ENCODE measurements around the gene PKD2. TPM values are rescaled to one million over a fixed set of nuclear protein-coding genes. Genes with fewer than 3 reads are reported as not detected.

PKD2 gene
- total and polyA plus RNA-seq, 2 experiments from 2014 or later = 17.8 to 36.7 TPM

DNA sequence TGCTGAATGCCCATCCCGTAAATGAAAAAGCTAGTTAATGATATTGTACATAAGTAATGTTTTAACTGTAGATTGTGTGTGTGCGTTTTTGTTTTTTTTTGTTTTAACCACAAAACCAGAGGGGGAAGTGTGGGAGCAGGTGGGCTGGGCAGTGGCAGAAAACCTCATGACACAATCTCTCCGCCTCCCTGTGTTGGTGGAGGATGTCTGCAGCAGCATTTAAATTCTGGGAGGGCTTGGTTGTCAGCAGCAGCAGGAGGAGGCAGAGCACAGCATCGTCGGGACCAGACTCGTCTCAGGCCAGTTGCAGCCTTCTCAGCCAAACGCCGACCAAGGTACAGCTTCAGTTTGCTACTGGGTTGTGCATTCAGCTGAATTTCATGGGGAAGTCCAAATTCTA, 32.0 kb upstream of the PKD2 start, which contains the start of gene SPP1:
Gene SPP1, plus strand, starts transcription at position 249 of the 400 bp plus-strand sequence. CDS start 1,182 bp downstream, outside the sequence.
- Histone ChIP-seq H3K9me3 (ENCODE audit: low read depth) (no peaks in the 10 kb centered on the region), H3K36me3 (replicated peaks; ENCODE audit: insufficient read depth, low read depth) (no peaks in the 10 kb centered on the region), H3K27me3 (peaks cover 18% of the 10 kb centered on the region), H3K4me3 (no peak within 1 kb of the TSS), H3K4me2 (no peak within 1 kb of the TSS), H2AFZ (no peak within 1 kb of the TSS), H4K20me1 (ENCODE audit: insufficient read depth, poor library complexity, severe bottlenecking) (no peaks in the 10 kb centered on the region), H3K79me2 (no peaks in the 10 kb centered on the region), H3K9me2 (replicated peaks; ENCODE audit: insufficient read depth) (no peaks in the 10 kb centered on the region), H3K4me1 (ENCODE audit: insufficient read depth) (no peaks in the 10 kb centered on the region), H3K27ac (no peak within 1 kb of the TSS)
- 23% methylated on average over 8 of the region's 8 CpGs for WGBS (ENCODE audit: low lambda C conversion rate, missing lambda C conversion rate)
- DNase-seq (ENCODE audit: low spot score) = peak; percentile 13
- no peak for TF ChIP-seq EZH2 (IDR thresholded peaks at IDR 0.05; ENCODE audit: borderline replicate concordance)
- TF ChIP-seq EZH2phosphoT487 (IDR thresholded peaks at IDR 0.05; ENCODE audit: low read depth, severe bottlenecking, unreplicated experiment) = no peak
- TF ChIP-seq, protein P1, sequence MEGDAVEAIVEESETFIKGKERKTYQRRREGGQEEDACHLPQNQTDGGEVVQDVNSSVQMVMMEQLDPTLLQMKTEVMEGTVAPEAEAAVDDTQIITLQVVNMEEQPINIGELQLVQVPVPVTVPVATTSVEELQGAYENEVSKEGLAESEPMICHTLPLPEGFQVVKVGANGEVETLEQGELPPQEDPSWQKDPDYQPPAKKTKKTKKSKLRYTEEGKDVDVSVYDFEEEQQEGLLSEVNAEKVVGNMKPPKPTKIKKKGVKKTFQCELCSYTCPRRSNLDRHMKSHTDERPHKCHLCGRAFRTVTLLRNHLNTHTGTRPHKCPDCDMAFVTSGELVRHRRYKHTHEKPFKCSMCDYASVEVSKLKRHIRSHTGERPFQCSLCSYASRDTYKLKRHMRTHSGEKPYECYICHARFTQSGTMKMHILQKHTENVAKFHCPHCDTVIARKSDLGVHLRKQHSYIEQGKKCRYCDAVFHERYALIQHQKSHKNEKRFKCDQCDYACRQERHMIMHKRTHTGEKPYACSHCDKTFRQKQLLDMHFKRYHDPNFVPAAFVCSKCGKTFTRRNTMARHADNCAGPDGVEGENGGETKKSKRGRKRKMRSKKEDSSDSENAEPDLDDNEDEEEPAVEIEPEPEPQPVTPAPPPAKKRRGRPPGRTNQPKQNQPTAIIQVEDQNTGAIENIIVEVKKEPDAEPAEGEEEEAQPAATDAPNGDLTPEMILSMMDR (IDR thresholded peaks at IDR 0.05; ENCODE audit: poor library complexity) = no peak

DNA sequence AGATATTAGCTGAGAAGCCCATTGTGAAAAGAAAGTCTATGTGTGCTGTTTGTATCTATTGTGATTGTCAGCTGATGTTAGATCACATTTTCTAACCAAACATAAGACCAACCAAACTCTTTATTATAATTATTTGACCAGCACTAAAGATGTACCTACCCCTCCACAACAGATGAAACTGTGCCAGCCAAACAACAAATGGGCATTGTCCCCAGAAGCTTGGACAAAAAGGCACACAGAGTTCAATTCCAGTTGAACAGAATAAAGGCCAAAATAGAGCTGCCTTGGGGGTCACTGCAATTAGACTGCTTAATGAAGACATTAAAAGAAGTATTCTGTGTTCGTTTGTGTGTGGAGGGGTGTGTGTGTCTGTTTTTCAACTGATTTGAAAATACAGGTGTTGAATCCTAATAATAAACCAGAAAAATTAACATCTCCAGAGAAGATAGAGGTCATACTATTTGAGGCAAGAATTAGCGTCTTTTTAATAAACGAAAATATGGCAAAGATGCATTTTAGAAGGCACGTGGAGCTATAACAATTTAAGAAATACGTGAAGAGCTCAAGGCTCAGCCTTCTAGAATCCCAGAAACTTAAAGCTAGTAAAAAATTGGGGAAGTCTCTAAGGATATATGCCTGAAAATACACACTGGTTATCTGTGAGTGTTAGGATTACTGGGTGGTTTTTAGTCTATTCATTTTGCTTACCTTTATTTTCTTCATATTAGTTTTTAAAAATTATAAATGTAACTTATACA, 29.7 kb upstream of the PKD2 start:
- Histone ChIP-seq H3K9me2 (replicated peaks; ENCODE audit: insufficient read depth) (no peaks in the 10 kb centered on the region), H2AFZ (no peak overlapping the region), H3K4me2 (no peak overlapping the region), H3K27me3 (peaks cover 18% of the 10 kb centered on the region), H4K20me1 (ENCODE audit: insufficient read depth, poor library complexity, severe bottlenecking) (no peaks in the 10 kb centered on the region), H3K27ac (no peak overlapping the region), H3K36me3 (replicated peaks; ENCODE audit: insufficient read depth, low read depth) (no peaks in the 10 kb centered on the region), H3K9me3 (ENCODE audit: low read depth) (no peaks in the 10 kb centered on the region), H3K79me2 (no peaks in the 10 kb centered on the region), H3K4me1 (ENCODE audit: insufficient read depth) (no peaks in the 10 kb centered on the region), H3K4me3 (no peak overlapping the region)
- DNase-seq (ENCODE audit: low spot score) = no peak
- WGBS (ENCODE audit: low lambda C conversion rate, missing lambda C conversion rate) = 92% methylated on average over 5 of the region's 5 CpGs
- no peak for TF ChIP-seq EZH2phosphoT487 (IDR thresholded peaks at IDR 0.05; ENCODE audit: low read depth, severe bottlenecking, unreplicated experiment)
- TF ChIP-seq, protein P1 (IDR thresholded peaks at IDR 0.05; ENCODE audit: poor library complexity) = no peak

DNA sequence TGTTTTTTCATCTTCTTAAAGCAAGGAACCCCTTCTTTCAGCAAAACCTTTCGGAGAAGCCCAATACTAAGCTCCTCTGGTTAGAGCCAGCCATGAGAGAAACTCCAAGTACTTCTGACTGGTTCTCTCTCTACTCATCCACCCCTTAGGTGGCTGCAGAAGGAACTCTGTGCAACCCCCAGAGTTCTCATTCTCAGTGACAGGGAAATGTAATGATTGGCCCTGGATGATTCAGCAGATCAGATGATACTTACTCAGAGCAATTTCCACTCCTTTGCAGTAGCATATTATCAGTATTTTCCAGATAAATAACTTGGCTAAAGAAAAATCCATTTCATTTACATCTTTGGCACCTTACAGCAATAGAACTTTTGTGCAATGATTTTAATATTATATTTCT, 28.8 kb upstream of the PKD2 start:
- Histone ChIP-seq H3K4me3 (no peak overlapping the region), H3K4me2 (no peak overlapping the region), H3K36me3 (replicated peaks; ENCODE audit: insufficient read depth, low read depth) (no peaks in the 10 kb centered on the region), H3K27ac (no peak overlapping the region), H4K20me1 (ENCODE audit: insufficient read depth, poor library complexity, severe bottlenecking) (no peaks in the 10 kb centered on the region), H3K4me1 (ENCODE audit: insufficient read depth) (no peaks in the 10 kb centered on the region), H3K9me3 (ENCODE audit: low read depth) (no peaks in the 10 kb centered on the region), H2AFZ (no peak overlapping the region), H3K9me2 (replicated peaks; ENCODE audit: insufficient read depth) (no peaks in the 10 kb centered on the region), H3K79me2 (no peaks in the 10 kb centered on the region), H3K27me3 (peaks cover 18% of the 10 kb centered on the region)
- no peak for TF ChIP-seq EZH2 (IDR thresholded peaks at IDR 0.05; ENCODE audit: borderline replicate concordance)
- TF ChIP-seq, protein P1 (IDR thresholded peaks at IDR 0.05; ENCODE audit: poor library complexity) = no peak
- no peak for TF ChIP-seq EZH2phosphoT487 (IDR thresholded peaks at IDR 0.05; ENCODE audit: low read depth, severe bottlenecking, unreplicated experiment)
- no peak for DNase-seq (ENCODE audit: low spot score)
- WGBS (ENCODE audit: low lambda C conversion rate, missing lambda C conversion rate) = 92% methylated on average over 1 of the region's 1 CpG

Data from hepatocyte (in vitro differentiated cells).